Smooth muscle cell (in vitro differentiated cells): Measurements from ENCODE around the gene IGBP1. TPM values are rescaled to one million over a fixed set of nuclear protein-coding genes. Genes with fewer than 3 reads are reported as not detected.

ENCODE experiments used
- DNase-seq: peaks from one replicate; lab custom pipeline; 2025; ENCODE audit not compliant: unreplicated experiment; lab: John Stamatoyannopoulos, UW
- H2AFZ ChIP-seq: fragments of 200-600 bp; sonication (generic); 2 replicates; pipeline ENCODE4 v1.6.0; 2016; ENCODE audit warnings: antibody characterized with exemption, low read depth, mild to moderate bottlenecking
- H3F3A ChIP-seq: fragments of 200-600 bp; sonication (generic); 2 replicates; pipeline ENCODE4 v1.6.0; 2017; ENCODE audit warnings: antibody characterized with exemption, low read depth
- H3K27ac ChIP-seq: fragments of 200-600 bp; sonication (generic); 2 replicates; pipeline ENCODE4 v1.5.1; 2016; ENCODE audit warnings: low read depth, mild to moderate bottlenecking
- H3K27me3 ChIP-seq: fragments of 200-600 bp; sonication (generic); 2 replicates; pipeline ENCODE4 v1.6.1; 2016; ENCODE audit warnings: low read depth, mild to moderate bottlenecking
- H3K36me3 ChIP-seq: fragments of 200-600 bp; sonication (generic); 2 replicates; pipeline ENCODE4 v1.5.1; 2016; ENCODE audit warnings: low read depth
- H3K4me1 ChIP-seq: fragments of 200-600 bp; sonication (generic); 2 replicates; pipeline ENCODE4 v1.5.1; 2016; ENCODE audit warnings: low read depth
- H3K4me2 ChIP-seq: fragments of 200-600 bp; sonication (generic); 2 replicates; pipeline ENCODE4 v1.6.0; 2016; ENCODE audit warnings: mild to moderate bottlenecking
- H3K4me3 ChIP-seq: fragments of 200-600 bp; sonication (generic); 2 replicates; pipeline ENCODE4 v1.5.1; 2016; ENCODE audit warnings: mild to moderate bottlenecking
- H3K79me2 ChIP-seq: fragments of 200-600 bp; sonication (generic); 2 replicates; pipeline ENCODE4 v1.6.0; 2016; ENCODE audit warnings: low read depth, mild to moderate bottlenecking
- H3K9ac ChIP-seq: fragments of 200-600 bp; sonication (generic); 2 replicates; pipeline ENCODE4 v1.6.0; 2016; ENCODE audit warnings: low read depth
- H3K9me3 ChIP-seq: fragments of 200-600 bp; sonication (generic); replicated peaks from 2 replicates; pipeline ENCODE4 v1.5.1; 2016; ENCODE audit warnings: low read depth
- H4K20me1 ChIP-seq: fragments of 200-600 bp; sonication (generic); 2 replicates; pipeline ENCODE4 v1.6.0; 2016; ENCODE audit warnings: low read depth
- WGBS: methylation state at CpG from one replicate; pipeline ENCODE4 v1.1.7; 2016; ENCODE audit warnings: low lambda C conversion rate; 5-methylcytosine and 5-hydroxymethylcytosine counted together
- polyA plus RNA-seq: library from polyadenylated mRNA; unstranded; fragments of >200 nt; fragmentation: Nextera tagmentation; extraction: Ambion mirVana; gene quantifications from 2 replicates; pipeline ENCODE4 v1.2.1, GENCODE V29; 2016
- total RNA-seq: library from RNA; depleted of rRNA; stranded (reverse); fragments of >200 nt; gene quantifications from 2 replicates; pipeline ENCODE4 v1.2.3, GENCODE V29; 2014
- TF ChIP-seq, protein P1 (sequence below): fragments of 200-600 bp; sonication (generic); IDR thresholded peaks from 2 replicates; pipeline ENCODE4 v1.5.1; 2017; ENCODE audit warnings: borderline replicate concordance, mild to moderate bottlenecking, antibody characterized with exemption; ENCODE audit not compliant: insufficient read depth, poor library complexity, severe bottlenecking

The IGBP1 gene
- total and polyA plus RNA-seq, 2 experiments from 2014 or later, result 20.3 to 40.7 TPM

- TF ChIP-seq, protein P1, sequence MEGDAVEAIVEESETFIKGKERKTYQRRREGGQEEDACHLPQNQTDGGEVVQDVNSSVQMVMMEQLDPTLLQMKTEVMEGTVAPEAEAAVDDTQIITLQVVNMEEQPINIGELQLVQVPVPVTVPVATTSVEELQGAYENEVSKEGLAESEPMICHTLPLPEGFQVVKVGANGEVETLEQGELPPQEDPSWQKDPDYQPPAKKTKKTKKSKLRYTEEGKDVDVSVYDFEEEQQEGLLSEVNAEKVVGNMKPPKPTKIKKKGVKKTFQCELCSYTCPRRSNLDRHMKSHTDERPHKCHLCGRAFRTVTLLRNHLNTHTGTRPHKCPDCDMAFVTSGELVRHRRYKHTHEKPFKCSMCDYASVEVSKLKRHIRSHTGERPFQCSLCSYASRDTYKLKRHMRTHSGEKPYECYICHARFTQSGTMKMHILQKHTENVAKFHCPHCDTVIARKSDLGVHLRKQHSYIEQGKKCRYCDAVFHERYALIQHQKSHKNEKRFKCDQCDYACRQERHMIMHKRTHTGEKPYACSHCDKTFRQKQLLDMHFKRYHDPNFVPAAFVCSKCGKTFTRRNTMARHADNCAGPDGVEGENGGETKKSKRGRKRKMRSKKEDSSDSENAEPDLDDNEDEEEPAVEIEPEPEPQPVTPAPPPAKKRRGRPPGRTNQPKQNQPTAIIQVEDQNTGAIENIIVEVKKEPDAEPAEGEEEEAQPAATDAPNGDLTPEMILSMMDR, result no peak
- Histone ChIP-seq H3K4me2 (no peak overlapping the region), H3F3A (no peaks in the 10 kb centered on the region), H3K27ac (no peak overlapping the region), H3K9me3 (no peaks in the 10 kb centered on the region), H3K27me3 (no peaks in the 10 kb centered on the region), H4K20me1 (no peaks in the 10 kb centered on the region), H3K79me2 (no peaks in the 10 kb centered on the region), H3K4me3 (no peak overlapping the region), H3K36me3 (no peaks in the 10 kb centered on the region), H3K9ac (no peak overlapping the region), H3K4me1 (peaks cover 13% of the 10 kb centered on the region), H2AFZ (no peak overlapping the region)
- DNase-seq, result no peak
- WGBS, result 76% methylated on average over 2 of the region's 2 CpGs
Observed at GRCh38 chrX:70171624-70172023, 38.4 kb downstream of the IGBP1 start.

- TF ChIP-seq, protein P1, result no peak
- no peaks in the 10 kb centered on the region for H3K79me2 ChIP-seq
- no peak overlapping the region for H3K4me2 ChIP-seq
- no peak overlapping the region for H3K4me3 ChIP-seq
- no peaks in the 10 kb centered on the region for H3K27me3 ChIP-seq
- 81% methylated on average over 3 of the region's 3 CpGs for WGBS
- H4K20me1 ChIP-seq, result no peaks in the 10 kb centered on the region
- no peaks in the 10 kb centered on the region for H3K9me3 ChIP-seq
- H3F3A ChIP-seq, result no peaks in the 10 kb centered on the region
- no peak overlapping the region for H3K27ac ChIP-seq
- DNase-seq, result no peak
- no peak overlapping the region for H2AFZ ChIP-seq
- H3K36me3 ChIP-seq, result no peaks in the 10 kb centered on the region
- H3K9ac ChIP-seq, result no peak overlapping the region
- peaks cover 13% of the 10 kb centered on the region for H3K4me1 ChIP-seq
Observed at GRCh38 chrX:70172221-70172620, 39.0 kb downstream of the IGBP1 start.

DNA sequence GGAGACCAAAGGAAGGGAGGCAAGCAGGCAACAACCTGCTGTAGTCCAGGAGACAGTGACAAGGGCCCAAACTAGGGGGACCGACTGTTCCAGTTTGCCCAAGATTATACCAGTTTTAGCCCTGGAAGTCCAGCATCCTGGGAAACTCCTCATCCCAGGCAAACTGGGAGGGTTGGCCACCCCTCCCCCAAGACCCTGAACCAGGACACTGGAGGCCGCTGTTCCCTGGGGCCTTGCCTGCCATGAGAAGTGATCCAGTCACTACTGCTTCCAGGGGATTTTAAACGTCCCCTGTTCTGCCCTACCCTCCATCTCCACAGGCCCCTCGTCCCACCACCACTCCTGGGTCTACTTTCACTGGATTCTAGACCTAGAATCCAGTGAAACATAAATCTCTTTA is 39.7 kb downstream of the IGBP1 start:
- H3K9ac ChIP-seq, result no peak overlapping the region
- H3K4me1 ChIP-seq, result peaks cover 7% of the 10 kb centered on the region
- H3K36me3 ChIP-seq, result no peaks in the 10 kb centered on the region
- no peaks in the 10 kb centered on the region for H3K27me3 ChIP-seq
- no peak overlapping the region for H3K27ac ChIP-seq
- WGBS, result 68% methylated on average over 4 of the region's 4 CpGs
- no peaks in the 10 kb centered on the region for H3K9me3 ChIP-seq
- no peak overlapping the region for H3K4me3 ChIP-seq
- H3K79me2 ChIP-seq, result no peaks in the 10 kb centered on the region
- no peak for DNase-seq
- H2AFZ ChIP-seq, result no peak overlapping the region
- no peaks in the 10 kb centered on the region for H4K20me1 ChIP-seq
- no peaks in the 10 kb centered on the region for H3F3A ChIP-seq
- TF ChIP-seq, protein P1, result no peak
- no peak overlapping the region for H3K4me2 ChIP-seq

GRCh38 chrX:70174754-70175153 is 41.5 kb downstream of the IGBP1 start:
- Histone ChIP-seq H3K27ac (no peak overlapping the region), H2AFZ (no peak overlapping the region), H3F3A (no peaks in the 10 kb centered on the region), H4K20me1 (no peaks in the 10 kb centered on the region), H3K27me3 (no peaks in the 10 kb centered on the region), H3K79me2 (no peaks in the 10 kb centered on the region), H3K36me3 (no peaks in the 10 kb centered on the region), H3K4me3 (no peak overlapping the region), H3K9ac (no peak overlapping the region), H3K4me2 (no peak overlapping the region), H3K9me3 (no peaks in the 10 kb centered on the region), H3K4me1 (peaks cover 7% of the 10 kb centered on the region)
- DNase-seq, result no peak
- 70% methylated on average over 4 of the region's 4 CpGs for WGBS
- TF ChIP-seq, protein P1, result no peak
